Measurements from ENCODE around the gene KDM6A.

- TF ChIP-seq CTCF (IDR thresholded peaks at IDR 0.05; ENCODE audit: poor library complexity, severe bottlenecking) (no peak), EZH2 (IDR thresholded peaks at IDR 0.05; ENCODE audit: borderline replicate concordance, insufficient read depth, low read length, poor library complexity, severe bottlenecking) (no peak), TAF1 (IDR thresholded peaks at IDR 0.05; ENCODE audit: low read depth) (no peak), EP300 (conservative IDR thresholded peaks at IDR 0.05; ENCODE audit: poor library complexity, severe bottlenecking) (no peak), MXI1 (conservative IDR thresholded peaks at IDR 0.05; ENCODE audit: poor library complexity, severe bottlenecking) (no peak), POLR2AphosphoS5 (IDR thresholded peaks at IDR 0.05) (no peak), RAD21 (conservative IDR thresholded peaks at IDR 0.05) (no peak), SMC3 (conservative IDR thresholded peaks at IDR 0.05; ENCODE audit: poor library complexity) (no peak)
These were observed 267.8 kb downstream of the KDM6A start for GRCh38 chrX:45140812-45141211.

Data from neural cell (in vitro differentiated cells).